HepG2 (cell line): ENCODE measurements around the gene CDH13. TPM values are rescaled to one million over a fixed set of nuclear protein-coding genes. Genes with fewer than 3 reads are reported as not detected.

Source experiments
- ATAC-seq: fragments of 200-7000 bp; cut with Tn5 transposase; 3 replicates; pipeline ENCODE4 v1.9.1; 2020; ENCODE audit warnings: mild to moderate bottlenecking, moderate library complexity
- BruUV-seq: library from RNA; stranded (reverse); fragments of 400-500 nt; replicated peaks from 2 replicates; lab custom pipeline; 2021; lab: Mats Ljungman, UMichigan
- CTCF ChIA-PET: fragments of 300-600 bp; formaldehyde crosslinking; extraction: SDS; loops from one replicate; lab custom pipeline; 2021; ENCODE audit warnings: low total read pairs, inconsistent platforms, low intra/inter-chr PET ratio; lab: Yijun Ruan, JAX
- POLR2A ChIA-PET: fragments of 350-600 bp; sonication (Branson Sonifier 250); formaldehyde crosslinking; loops from one replicate; lab custom pipeline; 2020; ENCODE audit warnings: antibody characterized with exemption, inconsistent platforms; lab: Yijun Ruan, JAX
- DNase-seq: peaks from one replicate; pipeline ENCODE4 v3.0.0-alpha.2; 2015; ENCODE audit warnings: low spot score
- FAIRE-seq: peaks from 3 replicates; lab custom pipeline; 2011; peaks lifted over from hg19 to GRCh38; lab: Jason Lieb, UNC
- H2AFZ ChIP-seq: one replicate; pipeline ENCODE4 v1.6.1; 2011; ENCODE audit warnings: low read length, inconsistent platforms
- H3K27ac ChIP-seq: fragments of 300-600 bp; 3 replicates; pipeline ENCODE4 v1.8.0; 2011; ENCODE audit warnings: mixed run types, mild to moderate bottlenecking, mixed read lengths, low read length, inconsistent platforms; ENCODE audit not compliant: insufficient read depth; ENCODE audit errors: extremely low read length
- H3K27me3 ChIP-seq, 2 experiments: fragments of 200-600 bp in 1 of 2; 2 replicates in 1 of 2; 3 replicates in 1 of 2; pipeline versions ENCODE4 v1.6.0 to v1.8.0; 2011; ENCODE audit warnings: low read length in 2 of 2, mild to moderate bottlenecking in 2 of 2, moderate library complexity in 2 of 2, inconsistent platforms in 1 of 2; ENCODE audit not compliant: insufficient read depth in 2 of 2, control insufficient read depth in 1 of 2
- H3K36me3 ChIP-seq, 2 experiments: fragments of 200-600 bp in 1 of 2; replicated peaks in 1 of 2; 2 replicates in 1 of 2; 3 replicates in 1 of 2; pipeline versions ENCODE4 v1.5.1 to v1.8.0; 2011; ENCODE audit warnings: low read length in 2 of 2, inconsistent platforms in 1 of 2; ENCODE audit not compliant: insufficient read depth in 2 of 2, control insufficient read depth in 1 of 2
- H3K4me1 ChIP-seq: 2 replicates; pipeline ENCODE4 v1.5.1; 2012; ENCODE audit warnings: low read length, inconsistent platforms; ENCODE audit not compliant: insufficient read depth
- H3K4me2 ChIP-seq: 2 replicates; pipeline ENCODE4 v1.6.0; 2011; ENCODE audit warnings: low read depth, low read length, inconsistent platforms
- H3K4me3 ChIP-seq, 3 experiments: fragments of 200-600 bp in 1 of 3; sonication (generic), shearing (Covaris generic) in 1 of 3; replicated peaks in 1 of 3; 2 replicates each; pipeline ENCODE4 v1.5.1; 2011 to 2016; ENCODE audit warnings: low read length in 3 of 3, inconsistent platforms in 2 of 3, low read depth in 2 of 3, mild to moderate bottlenecking in 2 of 3, control low read depth in 1 of 3, mixed read lengths in 1 of 3; ENCODE audit not compliant: insufficient read depth in 1 of 3
- H3K79me2 ChIP-seq: one replicate; pipeline ENCODE4 v1.6.1; 2011; ENCODE audit warnings: low read length, inconsistent platforms; ENCODE audit not compliant: insufficient read depth
- H3K9ac ChIP-seq: 2 replicates; pipeline ENCODE4 v1.6.0; 2011; ENCODE audit warnings: mild to moderate bottlenecking, low read depth, low read length, inconsistent platforms; ENCODE audit not compliant: insufficient read depth
- H3K9me3 ChIP-seq: 2 replicates; pipeline ENCODE4 v1.5.1; 2012; ENCODE audit warnings: mild to moderate bottlenecking, low read length
- H4K20me1 ChIP-seq: 2 replicates; pipeline ENCODE4 v1.6.0; 2011; ENCODE audit warnings: inconsistent platforms, mild to moderate bottlenecking, low read length, moderate library complexity; ENCODE audit not compliant: insufficient read depth
- MAFK ChIP-seq, 2 experiments: IDR thresholded peaks in 1 of 2; conservative IDR thresholded peaks in 1 of 2; 2 replicates each; pipeline ENCODE4 v1.6.1; 2011; ENCODE audit warnings: improper control_type of control experiment in 2 of 2, low read length in 2 of 2
- PAF1 ChIP-seq: IDR thresholded peaks from 2 replicates; pipeline ENCODE4 v1.6.1; 2016; ENCODE audit warnings: missing genetic modification reagents, missing compliant biosample characterization
- RELA ChIP-seq: sonication (generic); formaldehyde crosslinking; IDR thresholded peaks from 2 replicates; pipeline ENCODE4 v1.4.0; 2020; ENCODE audit warnings: missing genetic modification reagents
- WGBS: methylation state at CpG from one replicate; pipeline ENCODE4 v1.1.6; 2017; ENCODE audit warnings: low lambda C conversion rate; 5-methylcytosine and 5-hydroxymethylcytosine counted together
- in situ Hi-C: cut with HindIII; loops from 2 replicates; pipeline ENCODE4 v1.10.0; 2017; ENCODE audit warnings: low pct_unique_long_range_greater_than_20kb; ENCODE audit not compliant: extremely low pct_ligation_motif_present
- intact Hi-C: fragments of 100-400 bp; cut with micrococcal nuclease; formaldehyde crosslinking; loops from one replicate; pipeline ENCODE4 v1.10.0; 2022; ENCODE audit not compliant: unreplicated experiment
- polyA plus RNA-seq, 8 experiments: library from polyadenylated mRNA; depleted of rRNA in 3 of 8; stranded (reverse) in 7 of 8; unstranded in 1 of 8; fragments of >200 nt; fragmentation: Illumina TruSeq in 4 of 8; extraction: Trizol in 4 of 8; gene quantifications; 2 replicates each; pipeline versions ENCODE4 v1.2.1 to v1.2.3, GENCODE V29; 2011 to 2016; ENCODE audit warnings: low read depth in 4 of 8, missing spikeins in 1 of 8, mixed read lengths in 1 of 8; ENCODE audit not compliant: insufficient read depth in 1 of 8
- total RNA-seq, 5 experiments: library from RNA; depleted of rRNA; stranded (reverse); fragments of >200 nt; fragmentation: Illumina TruSeq; extraction: Trizol; gene quantifications; 2 replicates each; pipeline ENCODE4 v1.2.3, GENCODE V29; 2016; ENCODE audit warnings: low read depth in 1 of 5
- TF ChIP-seq, protein P1 (sequence below): fragments of 450-650 bp; IDR thresholded peaks from 2 replicates; pipeline ENCODE4 v1.6.1; 2016

Gene CDH13
- total and polyA plus RNA-seq, 2 of the 13 experiments (the other 11 are each of a cell fraction or from before 2014, with no cell fraction given), result not detected

GRCh38 chr16:82788225-82788624, 161.5 kb downstream of the CDH13 start:
- 0% methylated on average over 4 of the region's 7 CpGs for WGBS
- Histone ChIP-seq H4K20me1 (no peaks in the 10 kb centered on the region), H3K36me3 (no peaks in the 10 kb centered on the region), H3K27ac (no peak overlapping the region), H3K27me3 (no peaks in the 10 kb centered on the region), H2AFZ (no peak overlapping the region), H3K79me2 (no peaks in the 10 kb centered on the region), H3K4me3 (no peak overlapping the region), H3K9ac (no peak overlapping the region), H3K9me3 (no peaks in the 10 kb centered on the region), H3K4me2 (no peak overlapping the region), H3K4me1 (no peaks in the 10 kb centered on the region)
- CTCF ChIA-PET, result no interaction called here
- in situ Hi-C loops, result no loop called here
- intact Hi-C loops, result no loop called here
- ATAC-seq (no peak), FAIRE-seq (no peak), DNase-seq (no peak)
- BruUV-seq, result no TSS peak
- no peak for TF ChIP-seq PAF1
- TF ChIP-seq, protein P1, sequence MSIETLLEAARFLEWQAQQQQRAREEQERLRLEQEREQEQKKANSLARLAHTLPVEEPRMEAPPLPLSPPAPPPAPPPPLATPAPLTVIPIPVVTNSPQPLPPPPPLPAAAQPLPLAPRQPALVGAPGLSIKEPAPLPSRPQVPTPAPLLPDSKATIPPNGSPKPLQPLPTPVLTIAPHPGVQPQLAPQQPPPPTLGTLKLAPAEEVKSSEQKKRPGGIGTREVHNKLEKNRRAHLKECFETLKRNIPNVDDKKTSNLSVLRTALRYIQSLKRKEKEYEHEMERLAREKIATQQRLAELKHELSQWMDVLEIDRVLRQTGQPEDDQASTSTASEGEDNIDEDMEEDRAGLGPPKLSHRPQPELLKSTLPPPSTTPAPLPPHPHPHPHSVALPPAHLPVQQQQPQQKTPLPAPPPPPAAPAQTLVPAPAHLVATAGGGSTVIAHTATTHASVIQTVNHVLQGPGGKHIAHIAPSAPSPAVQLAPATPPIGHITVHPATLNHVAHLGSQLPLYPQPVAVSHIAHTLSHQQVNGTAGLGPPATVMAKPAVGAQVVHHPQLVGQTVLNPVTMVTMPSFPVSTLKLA, result peak; percentile 94
- POLR2A ChIA-PET, result no interaction called here

DNA sequence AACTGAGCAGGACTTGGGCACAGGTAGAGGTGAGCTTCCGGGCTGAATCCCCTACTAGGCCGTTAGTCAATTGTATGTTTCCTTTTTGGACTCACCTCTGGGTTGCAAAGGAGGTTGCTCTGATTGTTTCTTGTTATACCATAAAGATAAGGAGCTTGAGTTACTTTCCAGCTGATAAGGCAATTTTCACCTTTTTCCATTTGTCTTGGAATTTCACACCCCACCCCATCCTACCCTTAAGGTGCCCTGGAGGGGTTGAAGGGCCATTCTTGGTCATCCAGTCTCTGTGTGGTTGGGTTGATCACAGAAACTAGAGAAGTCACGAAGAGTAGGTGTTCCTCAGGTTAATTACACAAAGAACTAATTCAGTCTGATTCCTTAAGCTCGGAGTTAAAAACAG, 162.2 kb downstream of the CDH13 start:
- H3K79me2 ChIP-seq, result no peaks in the 10 kb centered on the region
- FAIRE-seq (no peak), DNase-seq (no peak), ATAC-seq (no peak)
- H3K4me1 ChIP-seq, result no peaks in the 10 kb centered on the region
- TF ChIP-seq MAFK (conservative IDR thresholded peaks at IDR 0.05 in 1 of 2, IDR thresholded peaks at IDR 0.05 in 1 of 2; ENCODE audit: low read length in 2 of 2), result peak in 1 of 2 experiments; percentile 35; a peak in 1 of 4 replicates
- TF ChIP-seq RELA (CRISPR knock-in tag), result no peak
- intact Hi-C loops, result no loop called here
- no TSS peak for BruUV-seq
- ChIA-PET CTCF (no interaction called here), POLR2A (no interaction called here)
- no peak overlapping the region for H3K4me3 ChIP-seq
- H2AFZ ChIP-seq, result no peak overlapping the region
- H3K9me3 ChIP-seq, result no peaks in the 10 kb centered on the region
- H3K4me2 ChIP-seq, result no peak overlapping the region
- H3K9ac ChIP-seq, result no peak overlapping the region
- no peak overlapping the region for H3K27ac ChIP-seq
- WGBS, result 3% methylated on average over 4 of the region's 4 CpGs
- H4K20me1 ChIP-seq, result no peaks in the 10 kb centered on the region
- H3K27me3 ChIP-seq, result no peaks in the 10 kb centered on the region
- no peaks in the 10 kb centered on the region for H3K36me3 ChIP-seq
- in situ Hi-C loops, result no loop called here
